Stimulated activated CD8-positive, alpha-beta memory T cell treated with anti-CD3 and anti-CD28 coated beads, Interleukin-12 subunit alpha, Interleukin-12 subunit beta, amount 100 ng/mL, for 4 hours (primary cell): Measurements from ENCODE around the gene SRGAP3.
"Not testable (repeated sequence)": the region's sequence is repeated elsewhere in the genome, so short reads cannot be mapped to it uniquely, and the experiment has no call there.

Source experiments
- DNase-seq: peaks from one replicate; pipeline ENCODE4 v3.0.0-alpha.2; 2020; ENCODE audit warnings: low read depth

Gene SRGAP3

GRCh38 chr3:9111417-9111816 is 138.0 kb downstream of the SRGAP3 start:
- no peak for DNase-seq

GRCh38 chr3:9110802-9111201 is 138.6 kb downstream of the SRGAP3 start:
- no peak for DNase-seq

GRCh38 chr3:9110316-9110715 is 139.1 kb downstream of the SRGAP3 start:
- DNase-seq: no peak

GRCh38 chr3:9109568-9109914 is 139.9 kb downstream of the SRGAP3 start:
- no peak for DNase-seq

GRCh38 chr3:9108876-9109567 is 140.4 kb downstream of the SRGAP3 start:
- DNase-seq: no peak

GRCh38 chr3:9107738-9108137 is 141.7 kb downstream of the SRGAP3 start:
- no peak for DNase-seq

GRCh38 chr3:9105421-9105820 is 144.0 kb downstream of the SRGAP3 start:
- no peak for DNase-seq

GRCh38 chr3:9104121-9104520 is 145.3 kb downstream of the SRGAP3 start:
- DNase-seq: no peak

- no peak for DNase-seq
These were observed 147.0 kb downstream of the SRGAP3 start for GRCh38 chr3:9102240-9102981.

- DNase-seq: no peak
These were observed 148.2 kb downstream of the SRGAP3 start for GRCh38 chr3:9101286-9101685.

- DNase-seq: no peak
These were observed 148.9 kb downstream of the SRGAP3 start for GRCh38 chr3:9100513-9100894.

- no peak for DNase-seq
These were observed 149.5 kb downstream of the SRGAP3 start for GRCh38 chr3:9099702-9100512.

GRCh38 chr3:9098716-9099675 is 150.4 kb downstream of the SRGAP3 start:
- no peak for DNase-seq

GRCh38 chr3:9097495-9097894 is 152.0 kb downstream of the SRGAP3 start:
- DNase-seq: no peak

GRCh38 chr3:9091486-9092235 is 157.8 kb downstream of the SRGAP3 start:
- DNase-seq: no peak

GRCh38 chr3:9088441-9089353 is 160.7 kb downstream of the SRGAP3 start:
- no peak for DNase-seq

GRCh38 chr3:9087831-9088413 is 161.5 kb downstream of the SRGAP3 start:
- no peak for DNase-seq

GRCh38 chr3:9085428-9085827 is 164.0 kb downstream of the SRGAP3 start:
- DNase-seq: not testable (repeated sequence)

GRCh38 chr3:9081184-9081818 is 168.1 kb downstream of the SRGAP3 start:
- no peak for DNase-seq
